GM23338 (cell line): ENCODE data around the gene DNAI2. TPM values are rescaled to one million over a fixed set of nuclear protein-coding genes. Genes with fewer than 3 reads are reported as not detected.
A peak's percentile ranks its signal among the peaks of the same experiment; 100 is the strongest.

ENCODE experiments used
- ATAC-seq: fragments of 200-7000 bp; cut with Tn5 transposase; 3 replicates; pipeline ENCODE4 v1.9.1; 2020
- DNase-seq: peaks from one replicate; pipeline ENCODE4 v3.0.0-alpha.2; 2015; ENCODE audit warnings: low spot score
- H2AFZ ChIP-seq: fragments of 200-600 bp; sonication (generic); 2 replicates; pipeline ENCODE4 v1.8.0; 2016; ENCODE audit warnings: antibody characterized with exemption, mild to moderate bottlenecking, moderate library complexity
- H3F3A ChIP-seq: fragments of 200-600 bp; sonication (generic); replicated peaks from 2 replicates; pipeline ENCODE4 v1.8.0; 2017; ENCODE audit warnings: antibody characterized with exemption, mixed run types, low read depth
- H3K27ac ChIP-seq: fragments of 200-600 bp; sonication (generic); 2 replicates; pipeline ENCODE4 v1.6.1; 2016; ENCODE audit warnings: low read depth
- H3K27me3 ChIP-seq: fragments of 200-600 bp; sonication (generic); 2 replicates; pipeline ENCODE4 v1.8.0; 2016; ENCODE audit warnings: mild to moderate bottlenecking, mixed run types, moderate library complexity; ENCODE audit not compliant: insufficient read depth
- H3K36me3 ChIP-seq: fragments of 200-600 bp; sonication (generic); 2 replicates; pipeline ENCODE4 v1.8.0; 2016; ENCODE audit warnings: mild to moderate bottlenecking; ENCODE audit not compliant: insufficient read depth
- H3K4me1 ChIP-seq: fragments of 200-600 bp; sonication (generic); 2 replicates; pipeline ENCODE4 v1.8.0; 2016; ENCODE audit warnings: mild to moderate bottlenecking, moderate library complexity; ENCODE audit not compliant: insufficient read depth
- H3K4me2 ChIP-seq: fragments of 200-600 bp; sonication (generic); 2 replicates; pipeline ENCODE4 v1.7.1; 2017; ENCODE audit warnings: mixed run types
- H3K4me3 ChIP-seq: fragments of 200-600 bp; sonication (generic); 2 replicates; pipeline ENCODE4 v1.6.1; 2016; ENCODE audit warnings: mixed run types
- H3K79me2 ChIP-seq: fragments of 200-600 bp; sonication (generic); replicated peaks from 2 replicates; pipeline ENCODE4 v1.8.0; 2017; ENCODE audit warnings: mild to moderate bottlenecking; ENCODE audit not compliant: insufficient read depth
- H3K9me2 ChIP-seq: fragments of 200-600 bp; sonication (generic); 2 replicates; pipeline ENCODE4 v1.8.0; 2017; ENCODE audit not compliant: insufficient read depth
- H4K20me1 ChIP-seq: fragments of 200-600 bp; sonication (generic); replicated peaks from 2 replicates; pipeline ENCODE4 v1.8.0; 2017; ENCODE audit warnings: mild to moderate bottlenecking; ENCODE audit not compliant: insufficient read depth
- H3K27ac Mint-ChIP-seq: 2 replicates; pipeline ENCODE4 v1.8.0; 2020; ENCODE audit warnings: inconsistent platforms, mild to moderate bottlenecking, moderate library complexity, mixed read lengths
- H3K27me3 Mint-ChIP-seq: 3 replicates; pipeline ENCODE4 v1.8.0; 2022; ENCODE audit warnings: low read depth, mild to moderate bottlenecking, moderate library complexity, mixed read lengths, inconsistent platforms; ENCODE audit not compliant: insufficient read depth, poor library complexity
- H3K36me3 Mint-ChIP-seq: 3 replicates; pipeline ENCODE4 v1.8.0; 2021; ENCODE audit warnings: low read depth, mild to moderate bottlenecking, inconsistent platforms, moderate library complexity, mixed read lengths
- H3K4me1 Mint-ChIP-seq: 3 replicates; pipeline ENCODE4 v1.8.0; 2020; ENCODE audit warnings: mild to moderate bottlenecking, inconsistent platforms, mixed read lengths
- H3K4me3 Mint-ChIP-seq: 3 replicates; pipeline ENCODE4 v1.8.0; 2021; ENCODE audit warnings: moderate library complexity, mild to moderate bottlenecking, inconsistent platforms, mixed read lengths
- H3K9me3 Mint-ChIP-seq: 3 replicates; pipeline ENCODE4 v1.8.0; 2020; ENCODE audit warnings: moderate library complexity, mild to moderate bottlenecking, inconsistent platforms, mixed read lengths
- CREB1 ChIP-seq: fragments of 250-450 bp; sonication (Bioruptor Pico); IDR thresholded peaks from 2 replicates; pipeline ENCODE4 v1.5.0; 2020; ENCODE audit warnings: low read depth, mild to moderate bottlenecking, moderate library complexity
- CTCF ChIP-seq, 2 experiments: fragments of 200-600 bp in 1 of 2; sonication (generic) in 1 of 2; conservative IDR thresholded peaks; 2 replicates each; pipeline versions ENCODE4 v1.5.1 to v1.6.1; 2016 to 2017; ENCODE audit warnings: antibody characterized with exemption in 2 of 2, low read depth in 2 of 2, mild to moderate bottlenecking in 2 of 2, moderate library complexity in 1 of 2
- ETS1 ChIP-seq: IDR thresholded peaks from 2 replicates; pipeline ENCODE4 v1.6.1; 2016; ENCODE audit warnings: antibody characterized with exemption
- EZH2 ChIP-seq: fragments of 200-600 bp; sonication (generic); IDR thresholded peaks from one replicate; pipeline ENCODE4 v1.8.0; 2017; ENCODE audit warnings: antibody characterized with exemption, mild to moderate bottlenecking, low read depth; ENCODE audit not compliant: unreplicated experiment
- EZH2phosphoT487 ChIP-seq: fragments of 200-600 bp; sonication (generic); IDR thresholded peaks from one replicate; pipeline ENCODE4 v1.8.1; 2018; ENCODE audit warnings: antibody characterized with exemption; ENCODE audit not compliant: unreplicated experiment
- JUNB ChIP-seq: IDR thresholded peaks from one replicate; pipeline ENCODE4 v1.6.1; 2016; ENCODE audit warnings: antibody characterized with exemption; ENCODE audit not compliant: unreplicated experiment
- NANOG ChIP-seq: IDR thresholded peaks from 2 replicates; pipeline ENCODE4 v1.6.1; 2016; ENCODE audit warnings: antibody characterized with exemption, borderline replicate concordance
- POLR2AphosphoS5 ChIP-seq: IDR thresholded peaks from 2 replicates; pipeline ENCODE4 v1.6.1; 2016; ENCODE audit warnings: antibody characterized with exemption, low read depth
- REST ChIP-seq: IDR thresholded peaks from one replicate; pipeline ENCODE4 v1.6.1; 2018; ENCODE audit warnings: antibody characterized with exemption; ENCODE audit not compliant: unreplicated experiment
- STAT1 ChIP-seq: IDR thresholded peaks from one replicate; pipeline ENCODE4 v1.6.1; 2016; ENCODE audit warnings: antibody characterized with exemption; ENCODE audit not compliant: unreplicated experiment
- ZNF114 ChIP-seq: fragments of 250-450 bp; sonication (Bioruptor Pico); IDR thresholded peaks from 2 replicates; pipeline ENCODE4 v1.5.0; 2020; ENCODE audit warnings: mild to moderate bottlenecking, moderate library complexity
- ZNF331 ChIP-seq: fragments of 250-450 bp; sonication (Bioruptor Pico); IDR thresholded peaks from 2 replicates; pipeline ENCODE4 v1.5.0; 2020; ENCODE audit warnings: low read depth, mild to moderate bottlenecking, moderate library complexity
- ZNF462 ChIP-seq: fragments of 250-450 bp; sonication (Bioruptor Pico); IDR thresholded peaks from 2 replicates; pipeline ENCODE4 v1.5.0; 2020; ENCODE audit warnings: mild to moderate bottlenecking, moderate library complexity
- polyA plus RNA-seq: library from polyadenylated mRNA; unstranded; fragments of >200 nt; fragmentation: Nextera tagmentation; extraction: Ambion mirVana; gene quantifications from 2 replicates; pipeline ENCODE4 v1.2.1, GENCODE V29; 2016
- total RNA-seq: library from RNA; depleted of rRNA; stranded (reverse); fragments of >200 nt; shearing (Covaris generic); gene quantifications from 2 replicates; pipeline ENCODE4 v1.2.3, GENCODE V29; 2014

DNAI2 gene
- total and polyA plus RNA-seq, 2 experiments from 2014 or later = 0.21 TPM; not detected in 1

- peaks cover 11% of the 10 kb centered on the region; the same call in 2 of the 3 replicates for H3K9me3 Mint-ChIP-seq
- H3K27me3 Mint-ChIP-seq = peaks cover 12% of the 10 kb centered on the region
- no peak overlapping the region for H3K4me3 Mint-ChIP-seq
- no peak for TF ChIP-seq STAT1
- TF ChIP-seq ZNF462 (CRISPR knock-in tag) = no peak
- no peak for TF ChIP-seq EZH2
- TF ChIP-seq ZNF114 = no peak
- no peak for TF ChIP-seq ZNF331 (CRISPR knock-in tag)
- TF ChIP-seq NANOG = no peak
- no peak for TF ChIP-seq CREB1 (CRISPR knock-in tag)
- no peak for TF ChIP-seq JUNB
- TF ChIP-seq EZH2phosphoT487 = no peak
- no peak for TF ChIP-seq CTCF (conservative IDR thresholded peaks at IDR 0.05; ENCODE audit: low read depth in 2 of 2)
- TF ChIP-seq POLR2AphosphoS5 = no peak
- TF ChIP-seq ETS1 = no peak
- TF ChIP-seq REST = no peak
- Histone ChIP-seq H4K20me1 (no peaks in the 10 kb centered on the region), H3K9me2 (no peaks in the 10 kb centered on the region), H3K27ac (no peak overlapping the region), H3K27me3 (no peaks in the 10 kb centered on the region), H3K4me3 (no peak overlapping the region), H3K4me1 (no peaks in the 10 kb centered on the region), H3F3A (no peaks in the 10 kb centered on the region), H3K36me3 (no peaks in the 10 kb centered on the region), H3K79me2 (no peaks in the 10 kb centered on the region), H3K4me2 (no peak overlapping the region), H2AFZ (no peak overlapping the region)
- H3K4me1 Mint-ChIP-seq = no peaks in the 10 kb centered on the region
- ATAC-seq (peak; percentile 45), DNase-seq (no peak)
- no peak overlapping the region for H3K27ac Mint-ChIP-seq
- no peaks in the 10 kb centered on the region for H3K36me3 Mint-ChIP-seq
Measured at GRCh38 chr17:74316220-74316619, 42.2 kb downstream of the DNAI2 start.
